Osteocyte (in vitro differentiated cells): Measurements from ENCODE around the gene BOD1L1. TPM values are rescaled to one million over a fixed set of nuclear protein-coding genes. Genes with fewer than 3 reads are reported as not detected.

ENCODE experiments used
- DNase-seq: peaks from one replicate; pipeline ENCODE4 v3.0.0; 2021; ENCODE audit warnings: mixed read lengths; ENCODE audit not compliant: unreplicated experiment; ENCODE audit errors: extremely low spot score
- H3K27ac Mint-ChIP-seq: one replicate; pipeline ENCODE4 v1.8.0; 2021; ENCODE audit warnings: mild to moderate bottlenecking, mixed read lengths; ENCODE audit not compliant: unreplicated experiment
- H3K27me3 Mint-ChIP-seq: one replicate; pipeline ENCODE4 v1.8.0; 2021; ENCODE audit warnings: mixed read lengths; ENCODE audit not compliant: unreplicated experiment
- H3K36me3 Mint-ChIP-seq: one replicate; pipeline ENCODE4 v1.8.0; 2021; ENCODE audit warnings: mixed read lengths; ENCODE audit not compliant: unreplicated experiment
- H3K4me1 Mint-ChIP-seq: one replicate; pipeline ENCODE4 v1.8.0; 2021; ENCODE audit warnings: mixed read lengths; ENCODE audit not compliant: unreplicated experiment
- H3K4me3 Mint-ChIP-seq: one replicate; pipeline ENCODE4 v1.8.0; 2021; ENCODE audit warnings: mild to moderate bottlenecking, moderate library complexity, mixed read lengths; ENCODE audit not compliant: unreplicated experiment
- H3K9me3 Mint-ChIP-seq: one replicate; pipeline ENCODE4 v1.8.0; 2021; ENCODE audit warnings: mixed read lengths; ENCODE audit not compliant: unreplicated experiment
- total RNA-seq: library from RNA; stranded (reverse); gene quantifications from 2 replicates; pipeline ENCODE4 v1.2.1, GENCODE V29; 2021
- TF ChIP-seq, protein P1 (sequence below): fragments of 200-600 bp; sonication (generic); IDR thresholded peaks from 2 replicates; pipeline ENCODE4 v1.5.0; 2021; ENCODE audit warnings: antibody characterized with exemption, mild to moderate bottlenecking, moderate library complexity

BOD1L1 gene
- total RNA-seq, 1 donor from 2014 or later: 41.6 TPM

DNA sequence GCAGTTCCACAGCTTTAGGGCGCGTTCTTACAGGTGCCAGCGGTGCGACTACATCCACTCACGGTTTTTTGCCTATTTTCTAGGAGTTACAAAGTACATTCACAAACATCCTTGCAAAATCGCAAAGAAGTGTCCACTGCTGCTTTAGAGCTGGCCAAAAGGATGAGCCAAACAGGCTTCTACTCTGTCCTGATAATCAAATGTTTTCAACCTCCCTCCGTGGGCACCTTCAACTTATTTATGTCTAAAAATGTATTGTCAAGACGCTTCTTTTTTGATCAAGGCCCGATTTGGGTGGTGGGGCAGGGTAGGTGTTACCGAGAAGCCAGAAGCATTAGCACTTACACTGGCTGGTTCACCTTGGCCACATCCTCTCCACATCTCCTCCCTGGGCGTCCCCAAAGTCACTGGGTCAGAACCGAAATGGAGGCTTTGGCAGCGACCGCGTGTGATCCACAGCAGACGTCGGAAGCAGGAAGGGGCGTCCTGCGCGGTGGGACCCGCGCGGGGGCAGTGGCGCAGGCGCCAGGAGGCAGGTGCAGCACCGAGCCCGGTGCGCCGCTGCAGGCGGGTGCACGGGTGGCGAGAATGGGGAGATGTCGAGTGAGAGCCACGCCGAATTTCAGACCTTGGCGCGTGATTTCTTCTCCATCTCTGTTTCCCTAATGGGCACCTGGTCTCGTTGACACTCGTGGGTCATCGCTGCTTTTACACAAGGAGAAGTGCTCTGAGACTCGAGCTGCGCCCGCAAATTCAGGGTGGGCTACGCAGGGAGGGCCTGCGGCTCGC, 100.1 kb downstream of the BOD1L1 start:
- H3K27ac Mint-ChIP-seq: no peak overlapping the region
- TF ChIP-seq, protein P1, sequence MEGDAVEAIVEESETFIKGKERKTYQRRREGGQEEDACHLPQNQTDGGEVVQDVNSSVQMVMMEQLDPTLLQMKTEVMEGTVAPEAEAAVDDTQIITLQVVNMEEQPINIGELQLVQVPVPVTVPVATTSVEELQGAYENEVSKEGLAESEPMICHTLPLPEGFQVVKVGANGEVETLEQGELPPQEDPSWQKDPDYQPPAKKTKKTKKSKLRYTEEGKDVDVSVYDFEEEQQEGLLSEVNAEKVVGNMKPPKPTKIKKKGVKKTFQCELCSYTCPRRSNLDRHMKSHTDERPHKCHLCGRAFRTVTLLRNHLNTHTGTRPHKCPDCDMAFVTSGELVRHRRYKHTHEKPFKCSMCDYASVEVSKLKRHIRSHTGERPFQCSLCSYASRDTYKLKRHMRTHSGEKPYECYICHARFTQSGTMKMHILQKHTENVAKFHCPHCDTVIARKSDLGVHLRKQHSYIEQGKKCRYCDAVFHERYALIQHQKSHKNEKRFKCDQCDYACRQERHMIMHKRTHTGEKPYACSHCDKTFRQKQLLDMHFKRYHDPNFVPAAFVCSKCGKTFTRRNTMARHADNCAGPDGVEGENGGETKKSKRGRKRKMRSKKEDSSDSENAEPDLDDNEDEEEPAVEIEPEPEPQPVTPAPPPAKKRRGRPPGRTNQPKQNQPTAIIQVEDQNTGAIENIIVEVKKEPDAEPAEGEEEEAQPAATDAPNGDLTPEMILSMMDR: no peak
- no peak overlapping the region for H3K4me3 Mint-ChIP-seq
- H3K4me1 Mint-ChIP-seq: no peaks in the 10 kb centered on the region
- H3K9me3 Mint-ChIP-seq: no peaks in the 10 kb centered on the region
- no peaks in the 10 kb centered on the region for H3K36me3 Mint-ChIP-seq
- peaks cover 60% of the 10 kb centered on the region for H3K27me3 Mint-ChIP-seq
- DNase-seq: peak; percentile 80

DNA sequence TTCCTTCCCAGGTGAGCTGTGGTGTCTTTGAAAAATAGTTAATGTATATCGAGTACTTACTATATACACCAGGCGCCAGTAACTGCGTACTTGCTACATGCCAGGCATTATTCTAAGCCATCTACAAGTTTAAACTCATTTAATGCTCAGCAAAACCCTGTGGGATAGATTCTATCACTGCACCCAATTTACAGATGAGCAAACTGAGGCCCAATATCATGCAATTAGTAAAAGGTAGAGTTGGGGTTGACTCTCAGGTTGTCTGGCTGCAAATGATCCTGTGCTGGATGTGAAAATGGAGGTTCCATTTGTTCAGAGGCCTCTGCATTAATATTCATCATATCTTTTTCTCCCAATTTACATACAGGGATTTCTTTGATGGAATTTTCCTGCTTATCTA, 100.9 kb downstream of the BOD1L1 start:
- Mint-ChIP-seq H3K27me3 (peaks cover 62% of the 10 kb centered on the region), H3K4me3 (no peak overlapping the region), H3K27ac (no peak overlapping the region), H3K36me3 (no peaks in the 10 kb centered on the region), H3K9me3 (no peaks in the 10 kb centered on the region), H3K4me1 (no peaks in the 10 kb centered on the region)
- no peak for DNase-seq
- TF ChIP-seq, protein P1: no peak

DNA sequence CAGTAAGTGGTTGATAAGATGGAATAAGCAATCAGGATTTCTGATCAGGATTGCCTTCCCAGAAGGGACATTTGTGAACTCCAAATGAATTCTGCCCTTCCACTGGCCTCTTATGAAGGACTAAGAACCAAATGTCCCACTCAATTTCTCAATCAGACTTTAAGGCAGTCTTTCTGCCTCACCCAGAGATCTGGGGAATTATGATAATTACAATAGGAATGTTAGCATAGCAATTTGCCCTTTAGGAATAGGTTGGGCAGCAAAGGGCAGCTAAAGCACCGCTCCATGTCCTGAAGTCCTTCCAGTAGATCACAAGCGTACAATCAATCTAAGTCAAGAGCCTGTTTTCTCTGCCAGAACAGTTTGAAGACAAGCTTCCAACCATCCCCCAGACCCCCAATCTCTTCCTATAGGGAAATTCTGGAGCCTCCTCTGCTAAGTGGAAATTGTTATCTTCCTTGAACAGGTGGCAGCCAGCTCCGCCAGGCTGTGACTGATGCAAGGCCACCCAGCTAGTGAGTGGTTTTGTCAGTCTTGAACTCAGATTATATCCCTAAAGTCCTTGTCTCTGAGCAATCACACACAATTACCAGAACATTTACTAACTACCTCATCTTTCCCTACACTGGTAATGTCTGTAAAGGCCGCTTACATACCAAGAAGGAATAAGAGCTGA, 101.8 kb downstream of the BOD1L1 start:
- no peak overlapping the region for H3K4me3 Mint-ChIP-seq

DNA sequence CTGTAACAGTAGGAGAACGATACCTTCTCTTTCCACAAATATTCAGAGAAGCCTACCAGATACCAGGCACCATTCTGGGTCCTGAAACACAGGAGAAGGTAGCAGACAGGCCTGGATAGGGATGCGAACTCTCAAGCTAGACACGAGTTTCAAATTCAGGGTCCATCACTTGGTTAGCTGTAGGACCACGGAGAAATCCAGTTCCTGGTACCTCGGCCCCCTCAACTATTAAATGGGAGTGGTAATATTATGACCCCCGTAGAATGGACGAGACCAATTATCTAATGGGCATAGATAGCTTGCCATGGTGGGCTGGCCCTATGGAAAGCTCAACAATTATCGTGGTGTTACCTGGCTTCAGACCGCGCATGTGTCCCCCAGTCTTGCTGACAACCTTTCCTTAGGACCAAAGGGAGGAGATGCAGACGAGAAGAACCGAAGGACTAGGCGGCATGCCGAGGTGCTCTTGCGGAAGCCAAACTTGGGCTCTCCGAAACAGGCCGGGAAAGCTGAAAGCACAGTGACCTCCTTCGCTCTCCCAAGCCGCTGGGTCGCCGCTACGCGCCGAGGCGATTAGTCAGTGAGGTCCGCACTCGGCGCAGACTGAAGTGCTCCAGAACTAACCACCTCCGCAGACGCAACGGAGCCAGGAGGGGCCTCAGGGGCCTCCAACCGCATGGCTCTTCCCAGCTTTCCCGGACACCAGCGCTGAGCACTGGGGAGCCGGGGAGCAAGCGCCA, 102.9 kb downstream of the BOD1L1 start:
- TF ChIP-seq, protein P1: no peak
- Mint-ChIP-seq H3K9me3 (no peaks in the 10 kb centered on the region), H3K4me3 (no peak overlapping the region), H3K27me3 (peaks cover 56% of the 10 kb centered on the region), H3K27ac (no peak overlapping the region), H3K36me3 (no peaks in the 10 kb centered on the region), H3K4me1 (no peaks in the 10 kb centered on the region)
- peak; percentile 71 for DNase-seq

More for the DNA sequence above, 101.8 kb downstream of the BOD1L1 start:
- DNase-seq: no peak
- peaks cover 55% of the 10 kb centered on the region for H3K27me3 Mint-ChIP-seq
- no peaks in the 10 kb centered on the region for H3K36me3 Mint-ChIP-seq
- H3K4me1 Mint-ChIP-seq: no peaks in the 10 kb centered on the region
- TF ChIP-seq, protein P1: no peak
- no peaks in the 10 kb centered on the region for H3K9me3 Mint-ChIP-seq
- no peak overlapping the region for H3K27ac Mint-ChIP-seq
